ENCODE results near the gene CD209.
"Not testable (repeated sequence)": the region's sequence is repeated elsewhere in the genome, so short reads cannot be mapped to it uniquely, and the experiment has no call there.

CD209 gene

DNA sequence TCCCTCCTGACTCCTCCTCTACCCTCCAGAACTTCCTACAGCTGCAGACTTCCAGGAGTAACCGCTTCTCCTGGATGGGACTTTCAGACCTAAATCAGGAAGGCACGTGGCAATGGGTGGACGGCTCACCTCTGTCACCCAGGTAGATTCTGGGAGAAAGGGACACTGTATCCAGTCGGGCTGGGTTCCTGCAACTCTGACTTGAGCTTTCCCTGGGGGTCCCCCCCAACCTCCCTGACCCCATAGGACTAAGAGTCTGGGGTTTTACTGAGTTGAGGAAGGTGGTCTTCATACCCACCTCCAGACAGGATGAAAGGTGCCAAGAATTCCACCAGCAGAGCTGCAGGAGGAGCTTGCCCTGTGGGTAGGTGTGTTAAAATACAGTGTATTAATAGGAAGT, 20.2 kb upstream of the CD209 start:
- no peak for DNase-seq

DNA sequence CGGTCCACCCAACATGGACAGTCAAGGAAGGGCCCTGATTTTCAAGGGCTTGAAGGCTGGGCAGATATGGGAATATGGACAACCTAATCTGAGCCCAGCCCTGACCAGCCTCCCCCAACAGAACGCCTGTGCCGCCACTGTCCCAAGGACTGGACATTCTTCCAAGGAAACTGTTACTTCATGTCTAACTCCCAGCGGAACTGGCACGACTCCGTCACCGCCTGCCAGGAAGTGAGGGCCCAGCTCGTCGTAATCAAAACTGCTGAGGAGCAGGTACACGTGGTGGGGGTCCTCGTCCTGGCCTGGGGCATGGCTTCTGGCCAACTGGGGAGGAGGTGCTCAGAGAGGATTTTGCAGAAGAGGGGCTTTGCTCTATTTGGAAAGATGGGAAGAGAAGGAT, 19.2 kb upstream of the CD209 start:
- DNase-seq, result no peak

DNA sequence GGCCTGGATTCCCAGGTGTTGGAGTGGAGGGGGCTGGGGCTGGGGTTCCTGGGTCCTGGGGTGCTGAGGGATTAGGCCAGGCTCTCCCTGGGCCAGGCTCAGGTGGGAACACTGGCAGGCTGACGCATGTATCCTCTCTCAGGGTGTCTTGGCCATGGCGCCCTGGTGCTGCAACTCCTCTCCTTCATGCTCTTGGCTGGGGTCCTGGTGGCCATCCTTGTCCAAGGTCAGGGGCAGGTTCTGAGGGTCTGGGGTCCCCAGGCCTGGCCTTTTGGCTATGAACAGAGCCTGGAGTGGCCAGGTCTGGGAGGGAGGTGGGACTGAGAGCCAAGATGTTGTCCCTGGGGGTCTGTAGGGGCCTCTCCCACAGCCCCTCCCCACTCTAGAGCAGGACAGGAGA, 17.7 kb upstream of the CD209 start:
- DNase-seq, result not testable (repeated sequence)

DNA sequence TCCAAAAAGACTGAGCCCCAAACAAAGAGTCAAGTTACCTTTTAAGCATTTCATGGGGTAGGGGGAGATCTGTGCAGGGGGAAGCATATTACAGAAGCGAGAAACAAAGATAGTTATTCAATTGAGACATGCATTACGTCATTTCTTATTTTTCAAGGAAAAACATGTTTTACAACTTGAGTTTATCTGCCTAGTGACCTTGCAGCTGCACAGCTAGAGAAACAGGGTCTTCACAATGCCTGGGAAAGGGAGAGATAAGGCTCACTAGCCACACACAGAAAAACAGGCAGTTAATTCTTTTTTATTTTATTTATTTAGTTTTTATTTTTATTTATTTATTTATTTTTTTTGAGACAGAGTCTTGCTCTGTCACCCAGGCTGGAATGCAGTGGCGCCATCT, 16.8 kb upstream of the CD209 start:
- not testable (repeated sequence) for DNase-seq

DNA sequence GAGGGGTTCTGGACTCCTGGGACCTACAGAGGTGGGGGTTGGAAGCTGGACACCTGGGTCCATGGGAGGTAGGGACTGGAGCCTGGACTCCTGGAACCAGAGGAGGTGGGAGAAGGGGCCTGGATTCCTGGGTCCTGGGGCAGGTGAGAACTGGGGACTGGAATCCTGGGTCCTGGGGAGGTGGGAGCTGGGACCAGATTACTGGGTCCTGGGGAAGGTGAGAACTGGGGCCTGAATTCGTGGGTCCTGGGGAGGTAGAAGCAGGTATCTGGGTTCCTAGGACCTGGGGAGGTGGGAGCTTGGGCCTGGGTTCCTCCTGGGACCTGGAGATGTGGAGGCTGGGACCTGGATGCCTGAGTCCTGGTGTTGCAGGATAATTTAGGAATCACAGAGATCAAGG, 16.4 kb upstream of the CD209 start:
- DNase-seq, result no peak

DNA sequence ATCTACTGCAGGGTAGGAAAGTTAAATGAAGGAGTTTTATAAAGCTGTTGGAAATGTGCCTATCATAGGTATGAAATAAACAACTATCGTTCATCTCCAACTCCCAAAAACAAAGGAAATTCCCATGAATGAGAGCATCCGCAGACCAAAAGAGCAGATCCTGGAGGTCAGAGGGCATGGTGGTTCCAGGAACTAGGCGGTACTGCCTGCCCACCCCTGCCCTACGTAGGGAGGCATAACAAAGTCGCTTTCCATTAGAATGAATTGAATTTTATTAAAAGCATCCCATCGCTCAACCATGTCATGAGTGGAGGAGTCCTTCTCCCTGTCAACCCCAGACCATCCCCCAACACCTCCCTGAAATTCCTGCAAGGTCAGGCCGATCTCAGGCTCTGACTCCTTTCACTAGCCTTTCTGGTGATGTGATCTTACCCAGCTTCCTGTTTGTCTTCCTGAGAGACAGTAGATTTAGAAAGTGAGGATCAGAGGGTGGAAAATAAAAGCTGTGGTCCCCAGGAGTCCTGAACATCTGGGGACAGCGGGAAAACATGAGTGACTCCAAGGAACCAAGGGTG, 15.5 kb upstream of the CD209 start, which contains the start of gene CLEC4M:
Gene CLEC4M (plus strand): TSS at position 525 of the 575 bp plus-strand sequence. CDS start 24 bp downstream, at position 549.
- DNase-seq, result no peak

DNA sequence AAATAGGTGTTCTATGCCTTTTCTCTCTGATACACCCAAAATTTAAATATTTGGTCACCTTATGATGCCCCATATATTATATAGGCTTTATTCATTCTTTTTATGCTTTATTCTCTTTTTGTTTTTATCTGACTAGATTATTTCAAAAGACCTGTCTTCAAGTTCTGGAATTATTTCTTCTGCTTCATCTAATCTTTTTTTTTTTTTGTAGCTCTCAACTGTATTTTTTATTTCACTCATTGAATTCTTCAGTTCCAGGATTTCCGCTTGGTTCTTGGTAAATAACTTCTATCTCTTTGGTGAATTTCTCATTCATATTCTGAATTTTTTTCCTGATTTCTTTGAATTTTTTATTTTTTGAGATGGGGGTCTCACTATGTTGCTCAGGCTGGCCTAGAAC, 11.8 kb upstream of the CD209 start:
- DNase-seq, result no peak

DNA sequence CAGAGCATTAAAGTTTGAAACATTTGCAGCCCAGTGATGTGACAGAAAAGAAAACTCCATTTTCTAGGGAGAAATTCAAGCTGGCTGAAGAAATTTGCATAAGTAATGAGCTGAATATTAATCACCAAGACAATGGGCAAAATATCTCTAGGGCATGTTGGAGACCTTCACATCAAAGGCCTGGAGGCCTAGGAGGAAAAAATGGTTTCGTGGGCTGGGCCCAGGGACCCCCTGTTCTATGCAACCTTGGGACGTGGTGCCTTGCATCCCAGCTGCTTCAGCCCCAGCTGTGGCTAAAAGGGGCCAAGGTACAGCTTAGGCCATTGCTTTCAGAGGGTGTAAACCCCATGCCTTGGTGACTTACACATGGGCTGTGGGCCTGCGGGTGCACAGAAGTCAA, 10.0 kb upstream of the CD209 start:
- no peak for DNase-seq

DNA sequence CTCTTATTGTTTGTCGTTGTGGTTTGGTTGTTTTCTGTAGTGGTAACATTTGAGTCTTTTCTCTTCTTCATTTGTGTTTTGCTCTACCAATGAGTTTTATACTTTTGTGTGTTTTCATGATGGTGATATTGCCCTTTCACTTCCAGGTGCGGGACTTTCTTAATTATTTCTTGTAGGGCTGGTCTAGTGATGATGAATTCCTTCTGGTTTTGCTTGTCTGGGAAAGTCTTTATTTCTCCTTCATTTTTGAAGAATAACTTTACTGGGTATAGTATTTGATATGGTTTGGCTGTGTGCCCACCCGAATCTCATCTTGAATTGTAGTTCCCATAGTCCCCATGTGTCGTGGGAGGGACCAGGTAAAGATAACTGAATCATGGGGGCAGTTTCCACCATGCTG, 8.9 kb upstream of the CD209 start:
- DNase-seq, result no peak

DNA sequence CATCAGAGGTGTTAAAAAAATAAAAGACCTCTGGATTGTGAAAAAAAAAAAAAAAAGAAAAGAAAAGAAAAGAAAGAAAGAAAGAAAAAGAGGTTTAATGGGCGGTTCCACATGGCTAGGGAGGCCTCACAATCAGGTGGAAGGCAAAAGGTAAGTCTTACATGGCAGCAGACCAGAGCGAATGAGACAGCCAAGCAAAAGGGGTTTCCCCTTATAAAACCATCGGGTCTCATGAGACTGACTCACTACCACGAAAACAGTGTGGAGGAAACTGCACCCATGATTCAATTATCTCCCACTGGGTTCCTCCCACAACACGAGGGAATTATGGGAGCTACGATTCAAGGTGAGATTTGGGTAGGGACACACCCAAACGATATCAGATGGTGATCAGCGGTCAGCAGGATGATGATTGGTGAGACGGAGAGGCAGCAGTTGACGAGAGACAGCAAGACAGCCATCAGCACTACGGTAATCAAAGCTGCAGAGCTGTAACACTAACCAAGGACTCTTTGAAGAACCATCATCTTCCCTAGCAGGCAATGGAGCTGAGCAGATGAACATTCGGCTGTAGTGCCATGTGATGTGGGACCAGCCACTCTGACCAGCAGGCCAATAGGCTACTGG, 3.9 kb upstream of the CD209 start:
- DNase-seq, result peak; percentile 31

DNA sequence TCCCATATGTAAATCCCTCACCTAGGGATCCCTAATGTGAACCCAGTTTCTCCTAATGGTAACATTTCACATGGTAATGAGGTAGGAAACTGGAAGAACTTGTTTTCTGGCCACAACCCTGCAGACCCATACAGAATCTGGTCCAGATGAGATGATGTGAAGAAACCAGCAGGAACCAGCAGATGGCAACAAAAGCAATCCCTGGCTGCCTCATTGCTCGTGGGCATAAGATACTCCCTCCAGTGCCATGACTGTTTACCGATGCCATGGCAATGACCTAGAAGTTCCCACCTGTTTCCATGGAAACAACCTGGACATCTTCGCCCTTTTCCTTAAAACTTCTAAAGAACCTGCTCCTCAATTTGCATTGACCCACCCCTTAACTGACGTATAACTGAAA, 1.4 kb upstream of the CD209 start:
- no peak for DNase-seq

DNA sequence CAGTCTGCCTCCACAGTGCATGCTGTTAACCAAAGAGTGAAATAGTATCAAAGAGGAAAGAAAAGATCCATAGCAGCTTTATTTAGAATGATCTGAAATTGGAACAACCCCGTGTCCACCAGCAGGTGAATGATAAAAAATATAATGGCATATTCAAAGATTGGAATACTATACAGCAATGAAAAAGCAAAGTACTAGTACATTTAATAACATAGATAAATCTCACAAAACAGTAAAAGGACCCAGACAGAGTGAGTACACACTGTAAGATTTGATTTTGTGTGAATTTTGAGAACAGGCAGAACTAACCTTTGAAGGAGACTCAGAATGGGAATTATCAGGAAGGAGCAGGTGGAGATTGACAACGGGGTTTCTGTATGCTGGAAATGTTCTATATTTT, 837 bp upstream of the CD209 start:
- DNase-seq, result no peak

DNA sequence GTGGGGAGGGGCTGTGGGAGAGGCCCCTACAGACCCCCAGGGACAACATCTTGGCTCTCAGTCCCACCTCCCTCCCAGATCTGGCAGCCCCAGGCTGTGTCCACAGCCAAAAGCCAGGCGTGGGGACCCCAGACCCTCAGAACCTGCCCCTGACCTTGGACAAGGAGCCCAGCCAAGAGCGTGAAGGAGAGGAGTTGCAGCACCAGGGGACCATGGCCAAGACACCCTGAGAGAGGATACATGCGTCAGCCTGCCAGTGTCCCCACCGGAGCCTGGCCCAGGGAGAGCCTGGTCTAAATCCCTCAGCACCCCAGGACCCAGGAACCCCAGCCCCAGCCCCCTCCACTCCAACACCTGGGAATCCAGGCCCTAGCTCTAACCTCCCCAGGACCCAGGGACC, 1.0 kb downstream of the CD209 start:
- not testable (repeated sequence) for DNase-seq

DNA sequence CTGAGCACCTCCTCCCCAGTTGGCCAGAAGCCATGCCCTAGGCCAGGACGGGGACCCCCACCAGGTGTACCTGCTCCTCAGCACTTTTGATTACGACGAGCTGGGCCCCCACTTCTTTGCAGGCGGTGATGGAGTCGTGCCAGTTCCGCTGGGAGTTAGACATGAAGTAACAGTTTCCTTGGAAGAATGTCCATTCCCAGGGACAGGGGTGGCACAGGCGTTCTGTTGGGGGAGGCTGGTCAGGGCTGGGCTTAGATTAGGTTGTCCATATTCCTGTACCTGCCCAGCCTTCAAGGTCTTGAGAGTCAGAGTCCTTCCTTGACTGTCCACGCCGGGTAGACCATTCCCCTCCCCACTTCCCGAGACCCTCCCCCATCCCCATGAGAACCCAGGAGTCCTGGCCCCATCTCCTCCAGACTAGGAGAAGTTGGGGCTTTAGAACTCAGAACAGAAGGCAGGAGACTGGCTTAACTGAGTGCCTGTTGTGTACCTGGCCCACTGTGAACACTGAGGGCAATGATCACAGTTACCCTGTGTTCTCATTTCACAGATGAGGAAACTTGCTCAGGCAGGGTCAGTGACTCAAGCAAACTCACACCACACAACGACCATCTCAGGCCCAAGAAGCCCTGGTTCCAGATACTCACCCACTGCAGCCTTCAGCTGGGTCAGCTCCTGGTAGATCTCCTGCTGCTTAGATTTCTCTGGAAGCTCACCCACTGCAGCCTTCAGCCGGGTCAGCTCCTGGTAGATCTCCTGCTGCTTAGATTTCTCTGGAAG, 2.3 kb downstream of the CD209 start:
- DNase-seq, result no peak

DNA sequence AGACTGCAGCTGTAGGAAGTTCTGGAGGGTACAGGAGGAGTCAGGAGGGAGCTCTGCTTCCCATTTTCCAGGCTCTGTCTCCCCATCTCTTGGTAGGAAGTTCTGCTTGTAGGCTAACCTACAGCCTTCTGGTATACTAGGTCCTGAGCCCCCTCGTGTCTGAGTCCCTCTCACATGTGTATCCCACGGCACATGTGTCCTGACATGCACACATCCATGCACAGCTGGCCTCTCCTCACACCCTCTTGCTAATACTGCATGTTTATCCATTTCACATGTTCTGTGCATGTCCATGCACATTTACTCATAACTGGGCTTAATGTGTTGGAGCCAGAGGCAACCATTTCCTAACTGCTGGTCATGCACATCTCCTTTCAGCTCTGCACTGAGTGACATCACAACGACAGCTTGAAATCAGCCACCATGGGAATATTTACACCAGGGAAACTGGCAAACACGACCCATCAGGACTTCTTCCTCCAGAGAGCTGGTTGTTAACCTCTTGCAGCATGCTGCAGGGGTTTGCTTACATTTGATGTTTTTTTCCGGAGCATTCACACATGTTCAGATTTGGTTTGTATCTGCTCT, 3.0 kb downstream of the CD209 start:
- DNase-seq, result no peak

DNA sequence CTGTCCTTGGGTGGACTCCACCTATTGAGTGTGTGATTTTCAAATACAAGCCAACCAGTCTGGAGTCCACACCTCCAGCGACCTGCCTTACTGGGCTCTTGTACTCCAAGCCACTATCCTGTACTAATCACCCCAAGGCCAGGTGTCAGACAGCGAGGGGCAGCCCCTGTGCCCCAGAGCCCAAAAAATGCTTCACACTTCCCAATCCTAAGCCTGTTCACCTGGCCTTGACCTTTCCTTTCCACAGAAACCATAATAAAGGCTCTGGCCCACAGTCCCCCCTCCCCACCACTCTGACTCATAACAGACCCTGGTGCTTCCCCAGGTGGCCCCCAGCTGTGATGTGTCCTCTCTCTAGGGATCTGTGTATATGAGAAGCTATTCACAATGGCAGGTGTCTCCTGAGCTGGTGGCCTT, 3.9 kb downstream of the CD209 start:
- no peak for DNase-seq

DNA sequence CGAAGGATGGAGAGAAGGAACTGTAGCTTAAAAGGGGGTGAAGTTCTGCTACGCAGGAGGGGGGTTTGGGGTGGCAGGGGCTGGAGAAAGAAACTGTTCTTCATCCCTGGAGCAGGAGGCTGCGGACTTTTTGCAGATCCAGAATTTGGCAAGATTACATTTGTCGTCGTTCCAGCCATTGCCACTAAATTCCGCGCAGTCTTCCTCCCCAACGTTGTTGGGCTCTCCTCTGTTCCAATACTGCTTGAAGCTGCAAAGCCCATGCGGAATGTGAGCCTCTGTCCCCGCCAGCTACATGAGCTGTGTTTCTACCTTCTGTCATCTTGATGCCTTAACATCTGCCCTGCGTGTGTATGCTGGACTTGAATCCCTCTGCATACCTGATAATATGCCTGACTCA, 4.3 kb downstream of the CD209 start:
- DNase-seq, result no peak

DNA sequence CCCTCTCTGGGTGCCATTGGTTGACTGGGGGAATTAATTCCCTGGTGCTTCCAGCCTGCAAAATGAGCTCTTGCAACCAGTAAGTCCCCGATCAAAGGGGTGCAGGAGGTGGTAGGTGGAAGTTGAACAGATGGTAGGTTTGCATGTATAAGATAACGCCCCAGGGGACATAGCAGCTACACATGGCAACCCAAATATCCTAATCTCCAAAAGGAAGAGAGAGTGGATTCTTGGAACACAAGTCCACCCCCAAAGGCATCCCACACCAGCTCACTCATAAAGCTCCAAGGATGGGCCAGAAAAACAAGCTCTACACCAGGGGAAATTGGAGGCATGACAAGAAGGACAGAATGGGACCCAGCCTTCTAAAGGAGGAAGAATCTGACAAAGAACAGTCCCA, 4.8 kb downstream of the CD209 start:
- no peak for DNase-seq

DNA sequence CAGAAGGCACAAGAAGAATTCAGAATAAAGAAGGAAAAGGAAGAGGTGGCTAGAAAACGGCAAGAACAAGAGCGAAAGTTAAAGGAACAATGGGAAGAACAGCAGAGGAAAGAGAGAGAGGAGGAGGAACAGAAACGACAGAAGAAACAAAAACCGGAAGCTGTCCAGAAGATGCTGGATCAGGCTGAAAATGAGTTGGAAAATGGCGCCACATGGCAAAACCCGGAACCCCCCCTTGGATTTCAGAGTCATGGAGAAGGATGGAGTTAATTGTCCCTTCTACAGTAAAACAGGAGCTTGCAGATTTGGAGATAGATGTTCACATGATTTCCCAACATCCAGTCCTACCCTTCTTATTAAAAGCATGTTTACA, 6.7 kb downstream of the CD209 start:
- DNase-seq, result no peak

DNA sequence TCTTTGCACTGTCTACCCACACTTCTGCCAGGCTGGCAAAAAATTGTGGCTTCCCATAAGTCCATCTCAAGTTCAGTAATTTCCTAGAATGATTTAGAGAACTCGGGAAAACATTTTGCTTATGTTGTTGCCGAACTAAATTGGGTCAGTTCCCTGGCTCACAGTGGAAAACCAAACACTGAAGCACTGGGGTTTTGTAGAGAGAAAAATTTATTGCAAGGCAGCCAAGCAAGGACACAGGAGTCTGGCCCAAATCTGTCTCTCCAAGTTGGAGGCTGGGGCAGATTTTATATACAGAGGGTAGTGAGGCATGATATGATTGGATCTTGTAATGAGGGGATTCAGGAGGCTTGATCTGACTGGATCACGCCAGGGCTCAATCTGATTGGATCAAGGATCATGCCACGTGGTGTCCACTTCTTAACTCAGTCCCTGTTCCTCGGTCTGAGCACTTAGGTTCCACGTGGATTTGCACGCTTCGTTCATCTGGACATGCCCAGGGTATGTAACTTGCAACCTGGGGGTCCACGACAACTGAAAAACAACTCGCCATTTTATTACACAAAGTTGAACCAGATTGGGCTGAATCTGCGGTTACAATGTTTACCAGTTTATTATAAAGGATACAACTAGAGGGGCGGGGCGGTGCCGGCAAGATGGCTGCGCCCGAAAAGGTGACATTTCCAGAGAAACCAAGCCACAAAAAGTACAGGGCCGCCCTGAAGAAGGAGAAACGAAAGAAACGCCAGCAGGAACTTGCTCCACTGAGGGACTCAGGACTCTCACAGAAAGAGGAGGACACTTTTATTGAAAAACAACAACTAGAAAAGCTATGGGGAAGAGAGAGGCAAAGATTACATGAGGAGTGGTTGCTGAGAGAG, 7.3 kb downstream of the CD209 start:
- DNase-seq, result no peak

DNA sequence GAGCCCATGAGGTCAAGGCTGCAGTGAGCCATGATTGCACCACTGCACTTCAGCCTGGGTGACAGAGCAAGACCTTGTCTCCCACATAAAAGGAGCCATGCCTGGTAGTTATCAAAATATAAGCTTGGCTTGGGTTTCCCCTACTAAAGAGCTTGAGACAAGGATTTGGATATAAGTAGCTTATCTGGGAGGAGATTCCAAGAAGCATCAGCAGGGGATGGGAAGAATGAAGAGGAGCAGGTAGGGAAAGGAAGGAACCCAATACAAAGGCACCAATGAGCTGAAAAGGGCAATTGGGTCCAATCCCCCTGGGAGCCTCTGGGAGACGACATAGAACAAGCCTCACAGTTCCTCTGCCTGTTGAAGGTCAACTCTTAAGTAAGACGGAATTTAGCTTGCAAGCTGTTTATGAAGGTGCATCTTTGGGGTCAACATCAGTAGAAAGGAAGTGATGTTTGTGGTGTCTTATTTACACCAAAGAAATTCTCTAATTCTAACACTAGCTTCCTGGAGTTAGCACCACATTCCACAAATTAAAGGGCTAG, 8.1 kb downstream of the CD209 start:
- DNase-seq, result no peak

DNA sequence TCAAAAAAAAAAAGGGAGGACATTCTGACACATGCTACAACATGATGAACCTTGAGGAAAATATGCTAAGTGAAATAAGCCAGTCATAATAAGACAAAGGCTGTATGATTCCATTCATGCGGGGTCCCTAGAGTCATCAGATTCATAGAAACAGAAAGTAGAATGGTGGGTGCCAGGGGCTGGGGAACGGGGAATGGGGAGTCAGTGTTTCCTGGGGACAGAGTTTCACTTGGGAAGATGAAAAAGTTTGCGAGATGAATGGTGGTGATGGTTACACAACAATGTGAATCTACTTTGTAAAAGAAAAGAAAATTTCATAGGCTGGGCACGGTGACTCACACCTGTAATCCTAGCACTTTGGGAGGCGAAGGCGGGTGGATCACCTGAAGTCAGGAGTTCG, 9.3 kb downstream of the CD209 start:
- DNase-seq, result no peak

DNA sequence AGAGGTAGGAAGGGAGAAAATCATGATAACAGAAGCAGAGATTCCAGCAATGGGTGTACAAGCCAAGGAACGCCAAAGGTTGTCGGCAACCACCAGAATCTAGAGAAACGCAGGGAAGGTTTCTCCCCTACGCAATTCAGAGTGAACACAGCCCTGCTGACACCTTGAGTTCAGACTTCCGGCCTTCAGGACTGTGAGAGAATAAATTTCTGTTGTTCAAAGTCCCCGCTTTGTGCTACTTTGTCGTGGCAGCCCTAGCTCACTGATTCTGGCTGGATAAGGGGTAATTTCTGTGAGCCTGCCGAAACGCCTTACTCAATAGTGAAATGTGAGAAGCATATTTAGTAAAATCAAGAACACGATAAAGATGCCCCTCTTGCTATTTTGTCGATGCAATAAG, 10.1 kb downstream of the CD209 start:
- DNase-seq, result no peak

Measured in CD4-positive, alpha-beta T cell treated with Interleukin-21 for 1 hour (primary cell).